GM13976 (cell line): ENCODE results near the gene CPSF4L.

Experiments used
- DNase-seq: peaks from one replicate; pipeline ENCODE4 v3.0.0; 2012; ENCODE audit warnings: low spot score
- in situ Hi-C: fragments of 300-500 bp; cut with MboI; formaldehyde crosslinking; loops from one replicate; pipeline ENCODE4 v1.12.0; 2022; ENCODE audit warnings: low sequenced_read_pairs, mixed read lengths, inconsistent platforms; ENCODE audit not compliant: unreplicated experiment
- TF ChIP-seq, protein P1 (sequence below): IDR thresholded peaks from 2 replicates; pipeline ENCODE4 v1.5.1; 2012; ENCODE audit warnings: borderline replicate concordance, mild to moderate bottlenecking; ENCODE audit not compliant: insufficient read depth; ENCODE audit errors: extremely low read depth, missing control alignments, control extremely low read depth

The CPSF4L gene

DNA sequence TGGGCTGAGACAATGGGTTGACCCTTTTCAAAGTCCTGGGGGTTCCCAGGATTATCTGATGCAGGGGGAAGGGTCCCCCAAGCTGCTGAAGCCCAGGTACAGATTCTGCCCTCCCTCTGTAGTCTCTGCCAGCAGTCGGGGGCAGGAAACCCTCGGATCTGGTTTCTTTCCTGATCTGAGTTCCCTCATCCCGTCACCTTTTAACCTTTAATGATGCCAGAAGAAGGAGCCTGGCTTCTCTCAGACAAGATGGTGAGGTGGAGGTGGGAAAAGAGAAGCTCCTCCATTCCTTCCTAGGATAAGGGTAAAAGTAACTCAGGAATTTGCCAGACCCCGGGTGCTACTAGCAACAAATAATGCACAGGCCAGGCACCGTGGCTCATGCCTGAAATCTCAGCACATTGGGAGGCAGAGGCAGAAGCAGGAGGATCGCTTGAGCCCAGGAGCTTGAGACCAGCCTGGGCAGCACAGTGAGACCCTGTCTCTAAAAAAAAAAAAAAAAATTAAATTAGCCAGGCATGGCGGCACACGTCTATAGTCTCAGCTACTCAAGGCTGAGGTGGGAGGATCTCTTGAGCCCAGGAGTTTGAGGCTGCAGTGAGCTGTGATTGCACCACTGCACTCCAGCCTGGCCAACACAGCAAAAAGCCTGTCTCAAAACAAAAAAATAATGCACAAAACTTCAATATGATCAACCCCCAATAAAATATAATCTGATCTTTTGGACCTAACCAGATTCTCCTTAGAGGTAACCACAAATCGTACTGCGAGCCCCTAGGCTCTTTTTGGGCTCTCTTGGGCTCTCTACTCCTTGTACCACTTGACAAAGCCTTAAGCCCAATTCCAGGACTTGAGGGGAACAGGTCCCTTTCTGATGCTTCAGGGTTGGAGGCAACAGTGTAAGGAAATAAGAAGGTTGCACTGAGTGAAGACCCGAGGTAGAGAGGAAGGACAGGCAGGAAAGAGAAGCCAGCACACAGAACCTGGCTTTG is 44.5 kb upstream of the CPSF4L start:
- TF ChIP-seq, protein P1, sequence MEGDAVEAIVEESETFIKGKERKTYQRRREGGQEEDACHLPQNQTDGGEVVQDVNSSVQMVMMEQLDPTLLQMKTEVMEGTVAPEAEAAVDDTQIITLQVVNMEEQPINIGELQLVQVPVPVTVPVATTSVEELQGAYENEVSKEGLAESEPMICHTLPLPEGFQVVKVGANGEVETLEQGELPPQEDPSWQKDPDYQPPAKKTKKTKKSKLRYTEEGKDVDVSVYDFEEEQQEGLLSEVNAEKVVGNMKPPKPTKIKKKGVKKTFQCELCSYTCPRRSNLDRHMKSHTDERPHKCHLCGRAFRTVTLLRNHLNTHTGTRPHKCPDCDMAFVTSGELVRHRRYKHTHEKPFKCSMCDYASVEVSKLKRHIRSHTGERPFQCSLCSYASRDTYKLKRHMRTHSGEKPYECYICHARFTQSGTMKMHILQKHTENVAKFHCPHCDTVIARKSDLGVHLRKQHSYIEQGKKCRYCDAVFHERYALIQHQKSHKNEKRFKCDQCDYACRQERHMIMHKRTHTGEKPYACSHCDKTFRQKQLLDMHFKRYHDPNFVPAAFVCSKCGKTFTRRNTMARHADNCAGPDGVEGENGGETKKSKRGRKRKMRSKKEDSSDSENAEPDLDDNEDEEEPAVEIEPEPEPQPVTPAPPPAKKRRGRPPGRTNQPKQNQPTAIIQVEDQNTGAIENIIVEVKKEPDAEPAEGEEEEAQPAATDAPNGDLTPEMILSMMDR: no peak
- DNase-seq: no peak
- in situ Hi-C loops: no loop called here

DNA sequence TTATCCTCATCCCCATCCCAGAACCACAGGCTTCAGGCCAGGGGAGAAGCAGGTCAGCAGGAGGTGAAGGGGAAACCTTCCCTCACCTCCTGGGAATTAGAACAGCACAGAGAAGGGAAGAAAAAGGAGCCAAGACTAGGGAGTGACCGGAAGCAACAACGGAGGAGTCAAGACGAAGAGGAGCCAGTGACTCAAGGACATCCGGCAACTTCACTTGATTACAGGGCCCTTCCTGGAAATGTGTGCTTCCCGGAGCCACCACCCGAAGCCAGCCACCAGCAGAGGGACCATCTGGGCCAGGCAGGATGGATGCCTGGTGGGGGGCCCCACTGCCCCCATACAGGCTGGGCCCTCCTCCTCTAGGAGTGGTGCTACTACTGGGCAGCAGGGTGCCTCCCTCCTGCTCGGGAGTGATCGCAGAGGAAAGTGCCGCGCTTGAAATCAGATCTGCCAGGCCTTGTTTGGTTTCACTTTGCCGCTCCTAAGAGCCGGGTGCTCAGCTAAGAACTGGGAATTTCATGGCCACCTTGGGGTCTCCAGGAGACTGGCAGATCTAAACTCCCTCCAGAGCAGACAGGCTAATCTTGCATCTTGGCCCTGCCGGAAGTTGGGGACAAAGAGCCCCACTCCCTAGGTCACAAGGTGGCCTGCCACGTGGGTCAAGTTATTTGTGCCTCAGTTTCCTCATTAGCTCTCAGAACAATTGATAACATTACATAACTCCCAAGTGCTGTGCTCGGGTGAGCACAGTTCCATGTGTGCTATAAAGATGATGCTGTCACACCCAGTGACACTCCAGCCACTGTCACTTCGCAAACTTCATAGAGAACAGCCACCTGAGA is 43.5 kb upstream of the CPSF4L start:
- DNase-seq: no peak

DNA sequence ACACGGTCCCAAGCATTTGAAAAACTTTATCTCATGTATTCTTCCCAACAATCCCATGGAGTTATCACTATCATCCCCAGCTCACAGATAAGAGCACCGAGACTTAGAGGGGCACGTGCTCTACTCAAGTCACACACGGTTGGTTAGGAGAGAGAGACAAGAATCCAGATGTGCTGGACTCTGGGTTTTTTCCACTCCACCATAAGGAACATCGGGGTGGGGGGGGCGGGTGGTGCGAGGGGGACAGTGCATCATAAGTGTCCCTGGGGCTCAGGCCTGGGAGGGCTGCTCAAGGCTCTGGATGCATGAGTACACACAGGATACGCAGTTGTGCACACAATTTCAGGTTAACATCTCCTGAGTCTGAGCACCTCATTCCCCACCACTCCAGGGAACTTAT is 42.8 kb upstream of the CPSF4L start:
- TF ChIP-seq, protein P1: no peak
- no peak for DNase-seq
- in situ Hi-C loops: no loop called here

More for the DNA sequence above, 43.5 kb upstream of the CPSF4L start:
- in situ Hi-C loops: no loop called here
- TF ChIP-seq, protein P1: no peak

DNA sequence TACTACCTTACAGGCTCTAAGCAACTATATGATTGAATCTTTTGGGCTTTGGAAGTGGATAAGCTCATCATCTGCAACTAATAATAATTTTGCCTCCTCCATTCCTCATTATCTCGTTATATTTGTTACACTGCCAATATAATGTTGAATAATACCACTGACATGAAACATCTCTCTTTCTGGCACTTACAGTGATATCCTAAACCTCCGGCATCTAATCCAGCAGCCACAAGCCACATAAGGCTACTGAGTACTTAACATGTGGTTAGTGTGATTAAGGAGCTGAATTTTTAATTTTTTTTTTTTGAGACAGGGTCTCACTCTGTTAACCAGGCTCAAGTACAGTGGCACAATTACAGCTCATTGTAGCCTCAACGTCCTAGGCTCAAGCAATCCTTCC is 40.5 kb upstream of the CPSF4L start:
- in situ Hi-C loops: no loop called here
- TF ChIP-seq, protein P1: no peak

DNA sequence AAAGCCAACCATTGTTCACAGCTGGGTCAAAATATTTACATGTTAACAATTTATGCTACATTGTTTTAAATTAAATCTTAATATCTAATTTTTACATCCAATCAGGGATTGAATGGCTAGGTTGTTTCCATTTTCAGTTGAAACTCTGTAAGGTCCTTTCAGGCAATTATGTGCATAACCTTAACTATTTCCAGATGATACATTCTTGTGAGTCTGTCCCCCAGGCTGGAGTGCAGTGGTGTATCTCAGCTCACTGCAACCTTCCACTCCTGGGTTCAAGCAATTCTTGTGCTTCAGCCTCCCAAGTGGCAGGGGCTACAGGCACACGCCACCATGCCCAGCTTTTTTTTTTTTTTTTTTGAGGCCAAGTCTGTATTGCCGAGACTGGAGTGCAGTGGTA is 39.7 kb upstream of the CPSF4L start:
- in situ Hi-C loops: no loop called here
- TF ChIP-seq, protein P1: no peak
- DNase-seq: no peak

More for the DNA sequence above, 40.5 kb upstream of the CPSF4L start:
- no peak for DNase-seq

DNA sequence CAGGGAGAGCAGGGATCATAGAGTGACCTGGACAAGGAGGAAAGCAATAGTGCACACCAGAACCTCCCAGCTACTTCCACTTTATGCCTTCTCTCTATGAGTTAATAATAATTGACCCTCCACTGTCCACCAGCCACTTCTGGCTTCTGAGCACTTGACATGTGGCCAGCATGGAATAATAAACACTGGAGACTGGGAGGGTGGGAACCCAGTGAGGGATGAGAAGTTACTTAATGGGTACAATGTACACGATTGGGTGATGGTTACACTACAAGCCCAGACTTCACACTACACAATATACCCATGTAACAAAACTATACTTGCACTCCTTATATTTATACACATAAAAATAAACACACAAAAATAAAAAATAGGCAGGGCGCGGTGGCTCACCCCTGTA is 38.7 kb upstream of the CPSF4L start:
- in situ Hi-C loops: no loop called here
- TF ChIP-seq, protein P1: no peak
- no peak for DNase-seq
